RWPE1 (cell line): ENCODE data around the gene MAP4K5.

Experiments used
- CTCF ChIA-PET: fragments of 350-600 bp; sonication (Branson Sonifier 250); formaldehyde crosslinking; extraction: SDS; loops from one replicate; lab custom pipeline; 2021; lab: Yijun Ruan, JAX
- POLR2A ChIA-PET: fragments of 400-600 bp; formaldehyde crosslinking; extraction: SDS; loops from one replicate; lab custom pipeline; 2020; ENCODE audit warnings: antibody characterized with exemption; ENCODE audit not compliant: low non-redundant PET; lab: Yijun Ruan, JAX
- DNase-seq: peaks from one replicate; pipeline ENCODE4 v3.0.0; 2012; ENCODE audit warnings: low spot score
- H3K27ac ChIP-seq: fragments of 450-650 bp; 2 replicates; pipeline ENCODE4 v1.5.1; 2017
- TF ChIP-seq, protein P1 (sequence below): fragments of 450-650 bp; conservative IDR thresholded peaks from 2 replicates; pipeline ENCODE4 v1.5.1; 2017; ENCODE audit warnings: low read depth, mild to moderate bottlenecking

The MAP4K5 gene

DNA sequence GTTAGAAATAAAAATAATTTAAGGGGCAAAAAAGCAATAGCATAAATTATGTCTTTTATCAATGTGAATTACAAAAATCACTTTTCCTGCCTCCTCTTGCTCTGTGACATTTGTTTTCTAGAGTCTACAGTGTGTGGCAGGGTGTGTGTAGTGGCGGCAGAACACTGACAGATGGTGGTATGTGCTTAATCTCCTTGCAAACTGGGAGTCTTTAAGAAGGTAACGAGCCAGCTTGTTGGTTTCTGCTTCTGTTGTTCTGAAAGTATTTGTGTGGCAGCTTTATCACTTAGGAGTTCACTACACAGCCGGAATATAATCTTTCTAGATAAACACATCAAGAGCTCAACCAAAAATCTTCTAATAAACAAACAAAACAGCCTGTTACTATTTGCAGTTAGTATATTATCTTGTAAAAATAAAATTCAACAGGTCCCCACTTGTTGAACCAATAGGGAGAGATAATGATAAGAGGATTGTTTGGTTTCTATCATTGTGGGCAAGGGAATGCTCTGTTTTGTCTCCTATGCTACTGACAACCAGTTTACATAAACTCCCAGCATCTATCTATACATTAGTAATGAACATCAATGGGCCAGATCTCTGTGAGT, 148.6 kb downstream of the MAP4K5 start:
- no peak for DNase-seq
- ChIA-PET CTCF (no interaction called here), POLR2A (no interaction called here)
- TF ChIP-seq, protein P1, sequence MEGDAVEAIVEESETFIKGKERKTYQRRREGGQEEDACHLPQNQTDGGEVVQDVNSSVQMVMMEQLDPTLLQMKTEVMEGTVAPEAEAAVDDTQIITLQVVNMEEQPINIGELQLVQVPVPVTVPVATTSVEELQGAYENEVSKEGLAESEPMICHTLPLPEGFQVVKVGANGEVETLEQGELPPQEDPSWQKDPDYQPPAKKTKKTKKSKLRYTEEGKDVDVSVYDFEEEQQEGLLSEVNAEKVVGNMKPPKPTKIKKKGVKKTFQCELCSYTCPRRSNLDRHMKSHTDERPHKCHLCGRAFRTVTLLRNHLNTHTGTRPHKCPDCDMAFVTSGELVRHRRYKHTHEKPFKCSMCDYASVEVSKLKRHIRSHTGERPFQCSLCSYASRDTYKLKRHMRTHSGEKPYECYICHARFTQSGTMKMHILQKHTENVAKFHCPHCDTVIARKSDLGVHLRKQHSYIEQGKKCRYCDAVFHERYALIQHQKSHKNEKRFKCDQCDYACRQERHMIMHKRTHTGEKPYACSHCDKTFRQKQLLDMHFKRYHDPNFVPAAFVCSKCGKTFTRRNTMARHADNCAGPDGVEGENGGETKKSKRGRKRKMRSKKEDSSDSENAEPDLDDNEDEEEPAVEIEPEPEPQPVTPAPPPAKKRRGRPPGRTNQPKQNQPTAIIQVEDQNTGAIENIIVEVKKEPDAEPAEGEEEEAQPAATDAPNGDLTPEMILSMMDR = no peak
- no peak overlapping the region for H3K27ac ChIP-seq

DNA sequence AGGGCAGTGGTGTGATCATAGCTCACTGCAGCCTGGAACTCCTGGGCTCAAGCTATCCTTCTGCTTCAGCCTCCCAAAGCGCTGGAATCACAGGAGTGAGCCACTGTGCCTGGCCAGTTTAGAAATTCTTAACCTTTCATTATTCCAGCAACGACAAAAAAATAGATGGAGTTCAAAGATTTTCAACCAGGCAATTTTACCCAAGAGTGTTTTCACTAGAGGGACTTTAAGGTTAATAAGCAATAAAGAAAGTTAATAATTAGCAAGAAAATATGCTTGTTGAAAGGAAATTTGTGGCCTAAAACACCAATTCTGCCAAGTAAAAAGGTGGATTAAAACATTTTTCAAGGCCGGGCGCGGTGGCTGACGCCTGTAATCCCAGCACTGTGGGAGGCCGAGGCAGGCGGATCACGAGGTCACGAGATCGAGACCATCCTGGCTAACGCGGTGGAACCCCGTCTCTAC, 150.5 kb downstream of the MAP4K5 start:
- H3K27ac ChIP-seq = no peak overlapping the region
- TF ChIP-seq, protein P1 = no peak
- ChIA-PET CTCF (no interaction called here), POLR2A (no interaction called here)
- no peak for DNase-seq

DNA sequence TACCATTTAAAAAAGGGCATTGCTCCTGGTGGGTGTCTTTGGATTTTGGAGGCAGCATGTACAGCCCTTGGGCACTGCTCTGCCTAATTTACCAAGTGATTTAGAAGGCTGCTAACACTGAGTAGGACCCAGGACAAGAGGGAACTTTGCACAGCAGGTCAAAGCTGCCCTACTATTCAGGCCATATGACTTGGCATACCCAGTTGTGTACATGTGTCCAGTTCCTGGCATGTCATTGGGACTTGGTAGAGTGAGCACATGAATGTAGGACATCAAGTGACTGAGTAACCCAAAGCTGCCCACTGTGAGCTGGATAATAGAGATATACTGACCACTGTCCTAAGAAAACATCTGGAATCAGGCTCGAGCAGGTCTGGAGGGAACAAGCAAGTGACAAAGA, 151.4 kb downstream of the MAP4K5 start:
- no peak overlapping the region for H3K27ac ChIP-seq
- ChIA-PET CTCF (no interaction called here), POLR2A (no interaction called here)
- TF ChIP-seq, protein P1 = no peak
- DNase-seq = no peak

DNA sequence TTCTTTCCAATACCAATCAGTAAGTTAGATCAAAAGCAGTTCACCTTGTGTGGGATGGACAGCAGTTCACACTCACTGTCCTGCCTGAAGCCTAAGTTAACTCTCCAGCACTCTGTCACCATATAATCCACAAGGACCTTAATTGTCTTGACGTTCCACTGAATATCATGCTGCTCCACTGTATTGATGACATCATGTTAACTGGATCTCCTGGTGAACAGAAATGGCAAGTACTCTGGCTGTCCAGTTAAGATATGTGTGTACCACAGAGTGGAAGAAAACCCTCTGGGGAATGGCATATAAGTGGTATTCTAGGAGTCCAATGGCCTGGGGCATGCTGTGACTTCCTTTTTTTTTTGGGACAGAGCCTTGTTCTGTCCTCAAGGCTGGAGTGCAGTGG, 151.9 kb downstream of the MAP4K5 start:
- ChIA-PET CTCF (no interaction called here), POLR2A (no interaction called here)
- no peak overlapping the region for H3K27ac ChIP-seq
- no peak for DNase-seq
- TF ChIP-seq, protein P1 = no peak

DNA sequence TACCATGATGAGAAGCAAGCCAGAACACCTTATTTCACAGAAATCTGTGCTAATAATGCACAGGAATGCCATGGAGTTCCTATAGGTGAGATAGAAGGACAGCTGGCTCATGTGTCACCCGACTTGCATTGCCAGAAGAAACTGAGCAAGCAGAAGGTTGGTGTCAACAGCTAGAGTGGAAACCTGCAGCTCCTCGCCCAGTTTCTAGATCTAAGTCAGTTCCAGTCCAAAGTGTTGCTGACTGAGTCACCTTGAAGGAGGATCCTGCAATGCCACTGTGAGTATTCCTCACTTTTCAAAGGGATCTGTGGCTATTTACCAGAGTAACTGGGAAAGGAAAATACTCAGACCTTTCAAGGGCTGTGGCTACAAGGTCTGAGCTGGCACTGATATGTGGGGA, 152.8 kb downstream of the MAP4K5 start:
- ChIA-PET CTCF (no interaction called here), POLR2A (no interaction called here)
- TF ChIP-seq, protein P1 = no peak
- DNase-seq = no peak
- H3K27ac ChIP-seq = no peak overlapping the region

DNA sequence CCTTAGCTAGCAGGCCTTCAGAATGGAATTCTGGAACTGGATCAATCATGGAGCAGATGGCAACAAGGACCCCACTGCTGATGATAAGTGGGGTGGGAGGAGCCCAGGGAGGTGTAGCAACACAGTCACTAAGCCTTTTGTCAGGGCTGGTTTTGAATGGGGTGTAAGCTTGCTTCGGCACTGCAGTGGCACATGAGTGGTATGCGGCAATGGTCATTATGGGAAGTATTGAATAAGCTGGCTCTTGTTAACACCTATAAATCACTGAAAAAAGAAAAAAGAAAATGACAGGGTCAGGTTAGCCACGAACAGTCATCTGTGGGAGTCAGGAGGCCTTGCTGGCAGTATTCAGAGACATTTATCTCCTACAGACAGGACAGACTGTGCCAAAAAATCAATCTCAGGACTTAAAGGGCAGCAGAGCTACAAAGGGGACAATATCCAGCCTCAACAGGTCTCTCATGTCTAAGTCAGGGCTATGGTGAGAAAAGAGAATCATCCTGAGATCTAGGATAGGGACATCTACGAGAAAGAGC, 154.8 kb downstream of the MAP4K5 start:
- TF ChIP-seq, protein P1 = no peak
- no peak for DNase-seq
- POLR2A ChIA-PET = no interaction called here
- CTCF ChIA-PET = interaction anchor here (0.7 kb wide), 1 partner anchor 31 kb away, joined by 3 read pairs; no protein-coding TSS in a partner anchor
- no peak overlapping the region for H3K27ac ChIP-seq
